Lower leg skin (tissue), 4 donors: ENCODE measurements around the gene RPS26. TPM values are rescaled to one million over a fixed set of nuclear protein-coding genes. Genes with fewer than 3 reads are reported as not detected.
"Not testable (repeated sequence)": the region's sequence is repeated elsewhere in the genome, so short reads cannot be mapped to it uniquely, and the experiment has no call there.

Experiments
- DNase-seq, 2 donors: peaks; one replicate each; pipeline ENCODE4 v3.0.0-alpha.2; 2019; ENCODE audit warnings: low spot score in 2 of 2
- H3K4me3 ChIP-seq: fragments of 200-600 bp; sonication (generic); 2 replicates; pipeline ENCODE4 v1.5.1; 2017; ENCODE audit warnings: mild to moderate bottlenecking, low read depth; ENCODE audit not compliant: poor library complexity, severe bottlenecking
- CTCF ChIP-seq, 3 donors: fragments of 450-650 bp; IDR thresholded peaks; one replicate each; pipeline ENCODE4 v1.5.1; 2016; ENCODE audit warnings: antibody characterized with exemption in 3 of 3, mild to moderate bottlenecking in 3 of 3, moderate library complexity in 2 of 3
- POLR2A ChIP-seq, 2 donors: fragments of 450-650 bp; IDR thresholded peaks; one replicate each; pipeline ENCODE4 v1.6.1; 2016 to 2017; ENCODE audit warnings: antibody characterized with exemption in 2 of 2, mild to moderate bottlenecking in 1 of 2, moderate library complexity in 1 of 2
- WGBS, 2 donors: methylation state at CpG; one replicate each; pipeline ENCODE4 v1.1.5; 2018; 5-methylcytosine and 5-hydroxymethylcytosine counted together
- intact Hi-C: fragments of 100-400 bp; cut with DNase I; formaldehyde crosslinking; loops from one replicate; pipeline ENCODE4 v1.15.0; 2023; ENCODE audit warnings: low total_unique reads
- total RNA-seq, 4 donors: library from RNA; depleted of rRNA; stranded (reverse); fragments of >200 nt; gene quantifications; one replicate each; pipeline ENCODE4 v1.1.0, GENCODE V29; 2016

RPS26 gene
- total RNA-seq, 4 donors from 2014 or later, result 390 to 2,886 (median 552) TPM

- intact Hi-C loops, result no loop called here
- TF ChIP-seq CTCF (IDR thresholded peaks at IDR 0.05) (no peak), POLR2A (IDR thresholded peaks at IDR 0.05) (no peak)
- peak overlapping the region; percentile 82 for H3K4me3 ChIP-seq
- 38 to 40% methylated on average over 9 of the region's 9 CpGs for WGBS, 2 donors
- DNase-seq, result no peak
These were observed 1.1 kb downstream of the RPS26 start for GRCh38 chr12:56042843-56043242.

GRCh38 chr12:56046027-56046780 lies 4.5 kb downstream of the RPS26 start:
- WGBS, 2 donors, result 84 to 89% methylated on average over 9 of the region's 9 CpGs
- no peak overlapping the region for H3K4me3 ChIP-seq
- intact Hi-C loops, result no loop called here
- TF ChIP-seq CTCF (IDR thresholded peaks at IDR 0.05) (no peak), POLR2A (IDR thresholded peaks at IDR 0.05) (no peak)
- DNase-seq, result no peak

- 79 to 84% methylated on average over 6 of the region's 6 CpGs for WGBS, 2 donors
- no peak for DNase-seq
- intact Hi-C loops, result no loop called here
- H3K4me3 ChIP-seq, result no peak overlapping the region
- TF ChIP-seq POLR2A (IDR thresholded peaks at IDR 0.05), result no peak
- no peak for TF ChIP-seq CTCF (IDR thresholded peaks at IDR 0.05)
These were observed 11.7 kb downstream of the RPS26 start for GRCh38 chr12:56053407-56053893.

- DNase-seq, H3K4me3 ChIP-seq, intact Hi-C loops: not testable (repeated sequence)
- 88 to 90% methylated on average over 8 of the region's 8 CpGs for WGBS, 2 donors
These were observed 18.2 kb downstream of the RPS26 start for GRCh38 chr12:56059964-56060363.

GRCh38 chr12:56061982-56062381 lies 20.3 kb downstream of the RPS26 start:
- 71 to 72% methylated on average over 5 of the region's 5 CpGs for WGBS, 2 donors
- TF ChIP-seq CTCF (IDR thresholded peaks at IDR 0.05) (no peak), POLR2A (IDR thresholded peaks at IDR 0.05) (no peak)
- no peak for DNase-seq
- no peak overlapping the region for H3K4me3 ChIP-seq
- intact Hi-C loops, result no loop called here

GRCh38 chr12:56062996-56063395 lies 21.3 kb downstream of the RPS26 start:
- intact Hi-C loops, result no loop called here
- no peak for TF ChIP-seq CTCF (IDR thresholded peaks at IDR 0.05)
- TF ChIP-seq POLR2A (IDR thresholded peaks at IDR 0.05), result no peak
- no peak overlapping the region for H3K4me3 ChIP-seq
- DNase-seq, result no peak
